HEK293T (cell line): ENCODE results near the gene CTAG1B.
"Not testable (repeated sequence)": the region's sequence is repeated elsewhere in the genome, so short reads cannot be mapped to it uniquely, and the experiment has no call there.

Experiments used
- CTCF ChIA-PET: fragments of 350-600 bp; formaldehyde crosslinking; extraction: SDS; loops from one replicate; lab custom pipeline; 2021; ENCODE audit warnings: antibody characterized with exemption, inconsistent platforms; lab: Yijun Ruan, JAX
- POLR2A ChIA-PET: fragments of 350-600 bp; formaldehyde crosslinking; extraction: SDS; loops from one replicate; lab custom pipeline; 2020; ENCODE audit warnings: antibody characterized with exemption, inconsistent platforms; lab: Yijun Ruan, JAX
- DNase-seq: peaks from one replicate; pipeline ENCODE4 v3.0.0; 2012; ENCODE audit warnings: mixed read lengths; ENCODE audit errors: extremely low spot score
- ARNT ChIP-seq: fragments of 450-650 bp; IDR thresholded peaks from 2 replicates; pipeline ENCODE4 v1.6.1; 2017; ENCODE audit warnings: mild to moderate bottlenecking
- BHLHE40 ChIP-seq: fragments of 450-650 bp; IDR thresholded peaks from 2 replicates; pipeline ENCODE4 v1.6.1; 2016; ENCODE audit warnings: mild to moderate bottlenecking, moderate library complexity, borderline replicate concordance
- CTBP1 ChIP-seq: fragments of 450-650 bp; IDR thresholded peaks from 2 replicates; pipeline ENCODE4 v1.6.1; 2016; ENCODE audit warnings: borderline replicate concordance
- ELF4 ChIP-seq: fragments of 450-650 bp; IDR thresholded peaks from 2 replicates; pipeline ENCODE4 v1.6.1; 2017; ENCODE audit warnings: antibody characterized with exemption
- FOXA1 ChIP-seq: fragments of 450-650 bp; IDR thresholded peaks from 2 replicates; pipeline ENCODE4 v1.6.1; 2016; ENCODE audit warnings: mild to moderate bottlenecking
- FOXK2 ChIP-seq: fragments of 450-650 bp; IDR thresholded peaks from 2 replicates; pipeline ENCODE4 v1.6.1; 2016; ENCODE audit warnings: mild to moderate bottlenecking
- FOXM1 ChIP-seq: fragments of 450-650 bp; IDR thresholded peaks from 2 replicates; pipeline ENCODE4 v1.6.1; 2017; ENCODE audit warnings: mild to moderate bottlenecking, borderline replicate concordance
- HDGF ChIP-seq: fragments of 450-650 bp; IDR thresholded peaks from 2 replicates; pipeline ENCODE4 v1.6.1; 2017; ENCODE audit warnings: antibody characterized with exemption, borderline replicate concordance
- L3MBTL2 ChIP-seq: fragments of 450-650 bp; conservative IDR thresholded peaks from 2 replicates; pipeline ENCODE4 v1.6.1; 2016; ENCODE audit warnings: mild to moderate bottlenecking
- LEF1 ChIP-seq: fragments of 450-650 bp; IDR thresholded peaks from 2 replicates; pipeline ENCODE4 v1.6.1; 2017; ENCODE audit warnings: mild to moderate bottlenecking, borderline replicate concordance
- NFRKB ChIP-seq: fragments of 450-650 bp; IDR thresholded peaks from 2 replicates; pipeline ENCODE4 v1.6.1; 2016; ENCODE audit warnings: mild to moderate bottlenecking, moderate library complexity
- SP1 ChIP-seq: fragments of 450-650 bp; IDR thresholded peaks from 2 replicates; pipeline ENCODE4 v1.6.1; 2017
- SUZ12 ChIP-seq: fragments of 450-650 bp; IDR thresholded peaks from 2 replicates; pipeline ENCODE4 v1.6.1; 2016; ENCODE audit warnings: mild to moderate bottlenecking
- TARDBP ChIP-seq: fragments of 450-650 bp; IDR thresholded peaks from 2 replicates; pipeline ENCODE4 v1.6.1; 2016
- ZNF384 ChIP-seq: fragments of 450-650 bp; IDR thresholded peaks from 2 replicates; pipeline ENCODE4 v1.6.1; 2016
- TF ChIP-seq, protein P1 (sequence below): fragments of 450-650 bp; IDR thresholded peaks from 2 replicates; pipeline ENCODE4 v1.6.1; 2016

CTAG1B gene

DNA sequence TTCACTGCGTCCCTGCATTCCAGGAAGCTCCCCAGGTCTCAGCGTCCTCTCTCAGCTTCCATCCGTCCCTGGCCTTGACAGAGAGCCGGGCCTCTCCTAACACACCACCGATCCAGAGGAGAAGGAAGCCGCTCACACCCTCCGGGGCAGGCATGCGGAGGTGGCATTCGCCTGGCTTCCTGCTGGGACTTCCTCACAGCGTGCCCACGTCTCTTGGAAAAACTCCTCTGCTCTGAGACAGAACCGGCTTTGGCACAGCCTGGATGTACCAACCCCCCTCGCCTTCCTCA lies 31.1 kb upstream of the CTAG1B start:
- CTCF ChIA-PET = no interaction called here
- no peak for TF ChIP-seq FOXK2
- TF ChIP-seq SUZ12 = no peak
- TF ChIP-seq L3MBTL2 = no peak
- TF ChIP-seq TARDBP = no peak
- TF ChIP-seq HDGF = no peak
- TF ChIP-seq ZNF384 = no peak
- POLR2A ChIA-PET = no interaction called here
- no peak for DNase-seq

DNA sequence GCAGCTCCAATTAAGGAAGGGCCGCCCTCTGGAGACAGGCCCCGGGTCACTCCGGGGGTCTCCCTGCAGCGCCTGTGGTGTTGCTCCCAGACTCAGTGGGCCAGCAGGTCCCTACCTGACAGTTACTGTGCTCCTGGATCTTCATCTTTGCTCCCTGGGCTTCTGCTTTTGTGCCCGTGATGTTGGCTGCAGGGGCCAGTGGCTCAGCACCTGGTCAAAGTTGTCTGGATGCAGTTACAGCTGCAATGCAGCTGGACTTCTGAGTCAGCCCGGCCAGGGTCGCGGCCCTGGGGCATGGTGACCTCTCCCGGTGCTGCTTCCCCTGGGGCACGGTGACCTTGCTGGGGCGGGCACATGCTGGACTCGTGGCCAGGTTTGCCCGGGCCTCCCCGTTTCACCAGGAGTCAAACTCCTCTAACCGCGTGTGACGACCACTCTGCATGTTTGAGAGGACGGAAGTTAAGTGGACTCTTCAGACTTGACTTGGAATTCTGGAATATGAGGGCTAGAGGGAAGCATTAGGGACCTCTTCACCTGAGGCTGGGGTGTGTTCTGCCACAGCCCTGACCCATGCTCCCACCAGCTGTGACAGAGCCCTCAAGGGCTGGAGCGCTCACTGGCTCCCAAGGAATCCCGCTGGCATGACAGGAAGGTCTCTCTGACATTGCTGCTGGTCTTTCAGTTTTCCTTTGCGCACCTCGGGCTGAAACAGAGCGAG lies 30.6 kb upstream of the CTAG1B start:
- ChIA-PET CTCF (no interaction called here), POLR2A (no interaction called here)
- TF ChIP-seq FOXM1 (no peak), HDGF (no peak), ELF4 (no peak), SP1 (no peak), LEF1 (no peak), NFRKB (no peak), TARDBP (no peak), SUZ12 (no peak), ZNF384 (no peak), BHLHE40 (no peak), ARNT (no peak), CTBP1 (no peak), FOXK2 (no peak)
- TF ChIP-seq, protein P1, sequence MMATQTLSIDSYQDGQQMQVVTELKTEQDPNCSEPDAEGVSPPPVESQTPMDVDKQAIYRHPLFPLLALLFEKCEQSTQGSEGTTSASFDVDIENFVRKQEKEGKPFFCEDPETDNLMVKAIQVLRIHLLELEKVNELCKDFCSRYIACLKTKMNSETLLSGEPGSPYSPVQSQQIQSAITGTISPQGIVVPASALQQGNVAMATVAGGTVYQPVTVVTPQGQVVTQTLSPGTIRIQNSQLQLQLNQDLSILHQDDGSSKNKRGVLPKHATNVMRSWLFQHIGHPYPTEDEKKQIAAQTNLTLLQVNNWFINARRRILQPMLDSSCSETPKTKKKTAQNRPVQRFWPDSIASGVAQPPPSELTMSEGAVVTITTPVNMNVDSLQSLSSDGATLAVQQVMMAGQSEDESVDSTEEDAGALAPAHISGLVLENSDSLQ = no peak
- no peak for DNase-seq

DNA sequence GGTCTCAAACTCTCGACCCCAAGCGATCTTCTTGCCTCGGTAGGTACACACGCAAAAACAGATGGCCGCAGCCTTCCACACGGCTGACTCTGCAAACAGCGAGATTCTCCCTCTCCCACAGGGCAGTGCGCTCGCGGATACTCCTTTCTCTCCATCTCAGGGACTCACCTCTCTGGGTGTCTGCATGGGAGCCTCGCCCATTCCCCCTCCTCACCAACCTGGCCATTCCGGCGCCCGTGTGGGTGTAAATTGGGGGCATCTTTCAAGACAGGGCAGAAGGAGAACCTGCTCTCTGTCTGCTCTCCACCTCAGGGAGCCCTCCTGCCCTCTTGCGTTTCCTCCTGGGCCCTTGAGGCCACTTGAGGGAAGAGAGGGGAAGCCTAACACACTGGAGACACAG lies 29.8 kb upstream of the CTAG1B start:
- no peak for DNase-seq
- TF ChIP-seq BHLHE40 (no peak), ARNT (no peak), HDGF (no peak), FOXK2 (no peak), ZNF384 (no peak), FOXM1 (no peak), FOXA1 (no peak), NFRKB (no peak), L3MBTL2 (no peak), CTBP1 (no peak), LEF1 (no peak), SUZ12 (no peak), SP1 (no peak), TARDBP (no peak)
- TF ChIP-seq, protein P1 = no peak
- ChIA-PET POLR2A (no interaction called here), CTCF (no interaction called here)

DNA sequence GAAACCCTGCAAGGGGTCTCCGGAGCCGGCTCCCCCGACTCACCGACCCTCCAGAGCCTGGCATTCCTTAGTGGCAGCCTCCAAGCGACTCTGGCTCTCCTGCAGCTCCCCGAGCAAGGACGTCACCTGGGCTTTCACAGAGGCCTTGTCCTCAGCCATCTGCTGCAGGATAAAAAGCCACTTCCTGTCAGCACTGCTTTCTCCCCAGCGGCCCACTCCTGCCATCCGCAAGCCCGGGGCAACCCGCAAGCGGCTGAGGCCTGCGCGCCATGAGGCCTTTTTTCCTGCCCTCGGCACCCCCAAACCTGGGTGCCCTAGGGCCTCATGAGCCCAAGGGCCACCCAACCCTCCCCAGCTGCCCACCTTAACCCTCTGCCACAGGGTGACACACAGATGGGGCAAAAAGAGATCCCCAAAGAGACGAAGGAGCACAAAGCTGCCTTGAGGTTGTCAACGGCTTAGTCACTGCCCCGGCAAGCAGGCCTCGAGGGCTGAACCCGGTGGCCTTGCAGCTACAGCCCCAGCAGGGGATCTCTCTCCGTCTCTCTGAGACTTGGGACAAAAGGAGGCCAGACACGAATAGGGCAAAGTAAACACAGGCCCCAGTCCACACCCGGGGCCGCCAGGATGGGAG lies 26.8 kb upstream of the CTAG1B start:
- CTCF ChIA-PET, POLR2A ChIA-PET, DNase-seq: not testable (repeated sequence)

DNA sequence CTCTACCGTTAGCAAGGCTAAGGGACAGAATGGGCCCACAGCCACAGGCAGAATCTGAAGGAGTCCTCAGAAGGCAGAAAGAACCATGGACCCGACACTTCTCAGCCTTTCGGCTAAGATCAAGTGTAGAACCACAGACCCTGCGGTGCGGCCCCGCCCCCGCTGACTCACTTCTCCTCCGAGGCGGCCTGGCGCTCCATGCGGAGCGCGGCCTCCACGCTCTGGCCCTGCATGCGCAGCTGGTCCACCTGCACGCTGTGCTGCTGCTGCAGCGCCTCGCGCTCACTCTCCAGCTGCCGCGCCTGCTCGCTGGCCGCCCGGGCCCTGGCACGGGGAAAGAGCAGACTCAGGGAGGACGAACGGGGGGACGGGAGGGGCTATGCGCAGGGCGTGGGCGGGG lies 24.6 kb upstream of the CTAG1B start:
- POLR2A ChIA-PET, CTCF ChIA-PET, DNase-seq: not testable (repeated sequence)

DNA sequence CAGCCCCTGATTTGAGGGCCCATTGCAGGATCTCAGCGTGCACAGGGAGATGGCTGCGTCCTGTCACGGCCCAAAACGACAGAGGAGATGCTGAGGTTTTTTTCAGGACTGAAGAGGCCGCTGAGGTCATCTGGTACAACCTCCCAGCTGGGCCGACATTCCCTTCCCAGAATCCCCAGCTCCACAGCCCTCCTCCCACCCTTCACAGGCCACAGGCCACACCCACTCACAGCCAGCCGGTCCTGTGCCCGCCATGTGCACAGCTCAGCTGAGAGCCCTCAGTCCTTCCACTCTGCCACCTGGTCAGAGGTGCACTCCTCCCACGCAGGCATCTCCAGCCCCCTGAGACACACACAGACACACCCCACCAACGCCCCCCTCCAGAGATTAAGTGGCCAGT lies 22.7 kb upstream of the CTAG1B start:
- DNase-seq, CTCF ChIA-PET, POLR2A ChIA-PET: not testable (repeated sequence)

DNA sequence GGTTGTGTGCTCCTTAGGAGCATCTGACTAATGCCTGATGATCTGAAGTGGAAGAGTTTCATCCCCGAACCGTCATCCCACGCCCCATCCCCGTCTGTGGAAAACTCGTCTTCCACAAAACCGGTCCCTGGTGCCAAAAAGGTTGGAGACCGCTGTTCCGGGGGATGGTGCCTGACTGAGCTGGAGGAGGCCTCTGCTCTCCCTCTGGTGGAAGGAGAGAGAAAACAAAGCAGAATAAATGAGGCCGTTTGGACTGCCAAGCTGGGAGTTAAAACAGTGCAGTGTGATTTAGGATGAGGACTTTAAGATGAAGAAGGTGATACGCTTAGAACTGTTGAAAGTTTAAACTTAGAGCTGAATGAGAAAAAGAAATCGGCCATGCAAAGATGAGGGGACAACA lies 14.6 kb upstream of the CTAG1B start:
- POLR2A ChIA-PET, DNase-seq, CTCF ChIA-PET: not testable (repeated sequence)

DNA sequence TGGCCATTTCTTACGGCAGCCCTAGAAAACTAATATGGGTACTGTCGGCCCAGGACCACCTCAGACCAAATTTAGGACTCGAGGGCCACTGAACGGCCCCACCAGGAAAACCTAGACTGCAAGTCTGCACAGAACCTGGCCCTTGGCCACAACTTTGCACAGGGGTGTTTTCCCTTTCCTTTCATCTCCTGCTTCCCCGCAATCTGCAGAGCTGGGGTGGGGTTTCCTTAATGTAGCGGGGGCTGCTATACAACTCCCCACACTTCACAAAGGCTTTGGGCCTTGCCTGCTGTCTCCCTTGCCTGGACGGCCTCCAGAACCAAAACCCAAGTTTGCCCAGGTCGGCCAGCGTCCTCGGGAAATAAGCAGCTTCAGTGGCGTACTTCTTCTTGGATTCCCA lies 11.9 kb upstream of the CTAG1B start:
- CTCF ChIA-PET, POLR2A ChIA-PET, DNase-seq: not testable (repeated sequence)

DNA sequence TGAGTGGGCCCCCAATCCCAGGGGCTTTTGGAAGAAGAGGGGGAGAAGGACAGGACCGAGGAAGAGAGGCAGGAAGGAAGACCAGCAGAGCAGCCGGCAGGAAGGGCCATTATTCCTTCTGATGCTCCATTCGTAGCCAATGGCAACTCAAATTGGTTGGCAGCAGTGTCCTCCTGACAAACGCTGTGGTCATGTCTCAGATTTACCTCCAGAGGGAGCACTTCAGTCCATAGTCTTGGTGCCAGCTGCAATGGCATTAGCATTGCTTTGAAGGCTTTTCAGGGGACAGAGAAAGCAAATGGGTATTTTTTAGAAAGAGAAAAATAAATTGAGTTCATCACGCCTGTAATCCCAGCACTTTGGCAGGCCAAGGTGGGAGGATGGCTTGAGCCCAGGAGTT lies 9.9 kb upstream of the CTAG1B start:
- CTCF ChIA-PET, DNase-seq: not testable (repeated sequence)

DNA sequence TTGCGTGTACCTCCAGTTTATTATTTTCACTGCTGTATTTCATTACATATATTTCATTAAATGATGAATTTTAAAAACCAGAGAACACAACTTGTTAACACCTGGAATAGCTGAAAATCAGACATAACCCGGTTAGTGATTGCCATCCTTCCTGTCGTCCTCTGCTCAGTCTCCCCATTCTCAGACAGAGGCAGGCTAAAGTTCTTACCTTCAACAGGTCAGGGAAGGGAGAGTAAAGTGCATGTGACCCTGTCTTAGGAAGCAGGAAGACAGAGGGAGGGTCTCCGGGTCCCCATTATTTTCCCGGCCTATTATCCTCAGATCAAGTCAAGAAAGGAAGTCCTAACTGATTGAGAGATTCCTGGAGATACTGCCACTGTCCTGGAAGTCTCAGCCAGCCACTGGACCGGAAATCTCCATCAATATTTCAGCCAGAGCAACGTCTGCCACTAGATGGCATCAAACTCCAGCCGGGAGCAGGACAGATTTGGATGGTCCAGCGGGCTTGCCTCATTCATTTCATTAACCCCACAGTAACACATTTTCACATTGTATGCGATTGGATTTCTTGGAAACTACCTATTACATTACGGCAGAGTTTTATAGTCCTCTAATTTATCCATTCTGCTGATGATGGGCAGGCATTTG lies 1.8 kb upstream of the CTAG1B start:
- DNase-seq, CTCF ChIA-PET, POLR2A ChIA-PET: not testable (repeated sequence)

More for the DNA sequence above, 9.9 kb upstream of the CTAG1B start:
- POLR2A ChIA-PET = not testable (repeated sequence)

DNA sequence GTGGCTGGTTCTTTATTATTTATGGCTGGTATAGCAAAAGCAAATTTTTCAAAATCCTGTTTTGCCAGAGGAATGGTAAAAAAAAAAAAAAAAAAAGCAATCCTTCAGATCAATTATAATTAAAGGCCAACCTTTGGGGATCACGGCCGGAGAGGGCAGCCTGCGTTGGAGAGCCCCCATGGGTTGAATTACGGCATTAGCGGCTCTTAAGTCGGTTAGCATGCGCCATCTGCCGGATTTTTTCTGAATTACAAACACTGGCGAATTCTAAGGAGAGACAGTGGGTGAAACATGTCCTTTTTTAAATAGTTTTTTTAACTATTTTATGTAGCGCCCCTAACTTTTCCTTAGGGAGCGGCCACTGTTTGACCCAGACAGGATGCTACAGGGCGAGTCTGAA lies 5.5 kb downstream of the CTAG1B start:
- POLR2A ChIA-PET, CTCF ChIA-PET, DNase-seq: not testable (repeated sequence)

DNA sequence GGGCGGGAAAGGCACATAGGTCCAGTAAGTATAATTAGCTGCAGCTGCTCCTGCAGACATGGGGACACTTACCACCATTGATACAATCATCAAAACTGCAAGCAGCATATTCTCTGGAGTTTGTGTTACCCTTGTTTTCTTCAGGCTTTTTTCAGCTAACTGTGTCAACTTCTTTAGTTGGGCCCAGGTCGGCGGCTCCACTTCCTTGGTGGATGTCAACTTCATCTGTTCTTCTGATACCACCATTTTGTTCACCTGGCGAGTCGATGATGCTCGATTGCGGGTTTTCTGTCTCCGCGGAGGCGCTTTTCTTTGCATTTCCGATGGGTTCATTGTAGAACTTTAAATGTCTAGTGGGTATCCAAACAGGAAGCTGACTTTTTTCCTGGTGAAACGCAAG lies 7.9 kb downstream of the CTAG1B start:
- CTCF ChIA-PET, POLR2A ChIA-PET, DNase-seq: not testable (repeated sequence)

DNA sequence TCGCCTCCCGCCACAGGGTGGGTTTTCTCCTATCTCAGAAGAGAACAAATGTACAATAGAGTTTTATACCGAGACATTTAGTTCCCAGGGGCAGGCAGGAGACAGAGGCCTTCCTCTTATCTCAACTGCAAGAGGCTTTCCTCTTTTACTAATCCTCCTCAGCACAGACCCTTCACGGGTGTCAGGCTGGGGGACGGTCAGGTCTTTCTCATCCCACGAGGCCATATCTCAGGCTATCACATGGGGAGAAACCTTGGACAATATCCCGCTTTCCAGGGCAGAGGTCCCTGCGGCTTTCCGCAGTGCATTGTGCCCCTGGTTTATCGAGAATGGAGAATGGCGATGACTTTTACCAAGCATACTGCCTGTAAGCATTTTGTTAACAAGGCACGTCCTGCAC lies 10.3 kb downstream of the CTAG1B start:
- CTCF ChIA-PET, POLR2A ChIA-PET: not testable (repeated sequence)

More for the DNA sequence above, 10.3 kb downstream of the CTAG1B start:
- not testable (repeated sequence) for DNase-seq
